WTC11 (cell line): ENCODE results near the gene APOBR. TPM values are rescaled to one million over a fixed set of nuclear protein-coding genes. Genes with fewer than 3 reads are reported as not detected.
A peak's percentile ranks its signal among the peaks of the same experiment; 100 is the strongest.

Experiments
- ATAC-seq: fragments of 200-7000 bp; cut with Tn5 transposase; 2 replicates; pipeline ENCODE4 v1.10.0; 2021; ENCODE audit warnings: mild to moderate bottlenecking, moderate library complexity
- CTCF ChIA-PET: fragments of 300-600 bp; sonication (Branson Sonifier 250); formaldehyde crosslinking; loops from one replicate; lab custom pipeline; 2021; ENCODE audit warnings: antibody characterized with exemption; lab: Charles Lee
- POLR2A ChIA-PET: fragments of 350-600 bp; sonication (Branson Sonifier 250); formaldehyde crosslinking; loops from one replicate; lab custom pipeline; 2021; ENCODE audit warnings: antibody characterized with exemption; lab: Charles Lee
- DNase-seq: peaks from one replicate; pipeline ENCODE4 v3.0.0; 2021; ENCODE audit warnings: low spot score
- H3K27ac Mint-ChIP-seq: 2 replicates; pipeline ENCODE4 v1.8.0; 2021; ENCODE audit warnings: mixed read lengths
- H3K27me3 Mint-ChIP-seq: 2 replicates; pipeline ENCODE4 v1.8.0; 2021; ENCODE audit warnings: low read depth, mild to moderate bottlenecking, moderate library complexity, mixed read lengths
- H3K36me3 Mint-ChIP-seq: 2 replicates; pipeline ENCODE4 v1.8.0; 2021; ENCODE audit warnings: mixed read lengths
- H3K4me1 Mint-ChIP-seq: 2 replicates; pipeline ENCODE4 v1.8.0; 2022; ENCODE audit warnings: mixed read lengths
- H3K4me3 Mint-ChIP-seq: 2 replicates; pipeline ENCODE4 v1.8.0; 2021; ENCODE audit warnings: mild to moderate bottlenecking, moderate library complexity, mixed read lengths
- H3K9me3 Mint-ChIP-seq: 2 replicates; pipeline ENCODE4 v1.8.0; 2021; ENCODE audit warnings: mixed read lengths
- CBFB ChIP-seq: sonication (generic); formaldehyde crosslinking; IDR thresholded peaks from 2 replicates; pipeline ENCODE4 v1.8.1; 2022; ENCODE audit warnings: mild to moderate bottlenecking, low read depth, missing genetic modification reagents
- GABPB1 ChIP-seq: sonication (generic); formaldehyde crosslinking; IDR thresholded peaks from 2 replicates; pipeline ENCODE4 v1.8.1; 2023; ENCODE audit warnings: mild to moderate bottlenecking, missing genetic modification reagents
- NFATC4 ChIP-seq: fragments of 250-450 bp; sonication (Bioruptor Pico); IDR thresholded peaks from 2 replicates; pipeline ENCODE4 v1.9.0; 2021; ENCODE audit warnings: mild to moderate bottlenecking
- TEAD4 ChIP-seq: sonication (generic); formaldehyde crosslinking; IDR thresholded peaks from 2 replicates; pipeline ENCODE4 v1.8.0; 2022; ENCODE audit warnings: mild to moderate bottlenecking, missing genetic modification reagents
- ZBTB21 ChIP-seq: sonication (generic); formaldehyde crosslinking; IDR thresholded peaks from 2 replicates; pipeline ENCODE4 v1.8.1; 2023; ENCODE audit warnings: mild to moderate bottlenecking, missing genetic modification reagents, borderline replicate concordance
- ZNF317 ChIP-seq: sonication (generic); formaldehyde crosslinking; IDR thresholded peaks from 2 replicates; pipeline ENCODE4 v1.8.1; 2023; ENCODE audit warnings: low read depth, mild to moderate bottlenecking, moderate library complexity, missing genetic modification reagents, borderline replicate concordance
- ZNF416 ChIP-seq: fragments of 250-450 bp; sonication (Bioruptor Pico); IDR thresholded peaks from 2 replicates; pipeline ENCODE4 v1.9.0; 2021; ENCODE audit warnings: mild to moderate bottlenecking, inconsistent platforms
- total RNA-seq: library from RNA; stranded (reverse); gene quantifications from 3 replicates; pipeline ENCODE4 v1.2.3, GENCODE V29; 2021
- TF ChIP-seq, protein P1 (sequence below): fragments of 200-600 bp; IDR thresholded peaks from 2 replicates; pipeline ENCODE4 v1.8.0; 2022; ENCODE audit warnings: antibody characterized with exemption
- TF ChIP-seq, protein P2 (sequence below): fragments of 250-450 bp; sonication (Bioruptor Pico); IDR thresholded peaks from 2 replicates; pipeline ENCODE4 v1.9.0; 2021; ENCODE audit warnings: mild to moderate bottlenecking, borderline replicate concordance
- TF ChIP-seq, protein P3 (sequence below): sonication (generic); formaldehyde crosslinking; conservative IDR thresholded peaks from 2 replicates; pipeline ENCODE4 v1.8.1; 2022; ENCODE audit warnings: mild to moderate bottlenecking, missing genetic modification reagents
- TF ChIP-seq, protein P4 (sequence below): sonication (generic); formaldehyde crosslinking; IDR thresholded peaks from 2 replicates; pipeline ENCODE4 v1.8.1; 2022; ENCODE audit warnings: missing genetic modification reagents, borderline replicate concordance

APOBR gene
- total RNA-seq, 1 experiment from 2014 or later: not detected

DNA sequence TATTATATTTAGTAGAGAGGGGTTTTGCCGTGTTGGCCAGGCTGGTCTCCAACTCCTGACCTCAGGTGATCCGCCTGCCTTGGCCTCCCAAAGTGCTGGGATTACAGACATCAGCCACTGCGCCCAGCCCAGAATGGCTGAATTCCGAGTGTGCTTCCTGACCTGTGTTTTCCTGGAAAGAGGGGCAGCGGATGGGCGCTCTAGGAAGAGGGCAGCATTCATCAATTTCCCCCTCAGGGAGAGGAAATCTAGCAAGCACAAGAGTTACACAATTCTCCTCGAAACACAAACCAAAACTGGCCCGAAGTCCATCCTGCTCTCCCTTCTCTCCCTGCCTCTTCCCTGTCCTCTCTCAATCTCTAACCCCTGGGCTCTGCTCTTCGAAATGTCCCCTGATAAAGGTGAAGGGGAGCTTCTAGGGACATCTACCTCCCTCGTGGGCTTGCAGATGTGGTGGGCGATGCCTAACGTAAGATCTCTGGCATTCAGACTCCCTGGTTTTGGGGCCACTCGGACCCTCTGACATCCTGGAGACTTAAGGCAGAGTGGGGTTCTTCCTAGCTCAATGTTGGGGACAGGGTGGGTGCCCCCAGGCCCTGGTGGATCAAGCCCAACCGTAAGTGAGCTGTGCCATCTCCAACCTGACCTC, 11.2 kb downstream of the APOBR start:
- TF ChIP-seq, protein P1, sequence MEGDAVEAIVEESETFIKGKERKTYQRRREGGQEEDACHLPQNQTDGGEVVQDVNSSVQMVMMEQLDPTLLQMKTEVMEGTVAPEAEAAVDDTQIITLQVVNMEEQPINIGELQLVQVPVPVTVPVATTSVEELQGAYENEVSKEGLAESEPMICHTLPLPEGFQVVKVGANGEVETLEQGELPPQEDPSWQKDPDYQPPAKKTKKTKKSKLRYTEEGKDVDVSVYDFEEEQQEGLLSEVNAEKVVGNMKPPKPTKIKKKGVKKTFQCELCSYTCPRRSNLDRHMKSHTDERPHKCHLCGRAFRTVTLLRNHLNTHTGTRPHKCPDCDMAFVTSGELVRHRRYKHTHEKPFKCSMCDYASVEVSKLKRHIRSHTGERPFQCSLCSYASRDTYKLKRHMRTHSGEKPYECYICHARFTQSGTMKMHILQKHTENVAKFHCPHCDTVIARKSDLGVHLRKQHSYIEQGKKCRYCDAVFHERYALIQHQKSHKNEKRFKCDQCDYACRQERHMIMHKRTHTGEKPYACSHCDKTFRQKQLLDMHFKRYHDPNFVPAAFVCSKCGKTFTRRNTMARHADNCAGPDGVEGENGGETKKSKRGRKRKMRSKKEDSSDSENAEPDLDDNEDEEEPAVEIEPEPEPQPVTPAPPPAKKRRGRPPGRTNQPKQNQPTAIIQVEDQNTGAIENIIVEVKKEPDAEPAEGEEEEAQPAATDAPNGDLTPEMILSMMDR: no peak
- TF ChIP-seq ZNF416 (CRISPR knock-in tag): no peak
- TF ChIP-seq GABPB1 (CRISPR knock-in tag): peak; percentile 51
- no peak for TF ChIP-seq CBFB (CRISPR knock-in tag)
- Mint-ChIP-seq H3K9me3 (no peaks in the 10 kb centered on the region), H3K4me1 (no peaks in the 10 kb centered on the region), H3K36me3 (no peaks in the 10 kb centered on the region), H3K27me3 (peaks cover 5% of the 10 kb centered on the region), H3K27ac (no peak overlapping the region), H3K4me3 (no peak overlapping the region)
- POLR2A ChIA-PET: no interaction called here
- no peak for ATAC-seq
- CTCF ChIA-PET: no interaction called here
- DNase-seq: no peak

DNA sequence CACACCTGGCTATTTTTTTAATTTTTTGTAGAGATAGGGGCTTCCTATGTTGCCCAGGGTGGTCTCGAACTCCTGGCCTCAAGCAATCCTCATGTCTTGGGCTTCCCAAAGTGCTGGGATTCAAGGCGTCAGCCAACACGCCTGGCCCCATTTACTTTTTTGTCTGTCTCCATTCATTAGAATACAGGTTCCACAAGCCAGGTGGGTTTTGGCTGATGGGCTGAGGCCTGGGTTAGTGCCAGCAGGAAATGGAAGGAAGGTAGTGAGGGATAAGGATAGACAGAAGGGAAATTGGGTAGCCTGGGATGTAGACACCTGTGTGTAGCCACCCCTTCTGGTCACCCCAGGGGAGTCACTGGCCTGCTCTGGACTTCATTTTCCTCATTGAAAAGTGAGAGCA, 16.6 kb downstream of the APOBR start:
- H3K27ac Mint-ChIP-seq: no peak overlapping the region
- TF ChIP-seq, protein P2, sequence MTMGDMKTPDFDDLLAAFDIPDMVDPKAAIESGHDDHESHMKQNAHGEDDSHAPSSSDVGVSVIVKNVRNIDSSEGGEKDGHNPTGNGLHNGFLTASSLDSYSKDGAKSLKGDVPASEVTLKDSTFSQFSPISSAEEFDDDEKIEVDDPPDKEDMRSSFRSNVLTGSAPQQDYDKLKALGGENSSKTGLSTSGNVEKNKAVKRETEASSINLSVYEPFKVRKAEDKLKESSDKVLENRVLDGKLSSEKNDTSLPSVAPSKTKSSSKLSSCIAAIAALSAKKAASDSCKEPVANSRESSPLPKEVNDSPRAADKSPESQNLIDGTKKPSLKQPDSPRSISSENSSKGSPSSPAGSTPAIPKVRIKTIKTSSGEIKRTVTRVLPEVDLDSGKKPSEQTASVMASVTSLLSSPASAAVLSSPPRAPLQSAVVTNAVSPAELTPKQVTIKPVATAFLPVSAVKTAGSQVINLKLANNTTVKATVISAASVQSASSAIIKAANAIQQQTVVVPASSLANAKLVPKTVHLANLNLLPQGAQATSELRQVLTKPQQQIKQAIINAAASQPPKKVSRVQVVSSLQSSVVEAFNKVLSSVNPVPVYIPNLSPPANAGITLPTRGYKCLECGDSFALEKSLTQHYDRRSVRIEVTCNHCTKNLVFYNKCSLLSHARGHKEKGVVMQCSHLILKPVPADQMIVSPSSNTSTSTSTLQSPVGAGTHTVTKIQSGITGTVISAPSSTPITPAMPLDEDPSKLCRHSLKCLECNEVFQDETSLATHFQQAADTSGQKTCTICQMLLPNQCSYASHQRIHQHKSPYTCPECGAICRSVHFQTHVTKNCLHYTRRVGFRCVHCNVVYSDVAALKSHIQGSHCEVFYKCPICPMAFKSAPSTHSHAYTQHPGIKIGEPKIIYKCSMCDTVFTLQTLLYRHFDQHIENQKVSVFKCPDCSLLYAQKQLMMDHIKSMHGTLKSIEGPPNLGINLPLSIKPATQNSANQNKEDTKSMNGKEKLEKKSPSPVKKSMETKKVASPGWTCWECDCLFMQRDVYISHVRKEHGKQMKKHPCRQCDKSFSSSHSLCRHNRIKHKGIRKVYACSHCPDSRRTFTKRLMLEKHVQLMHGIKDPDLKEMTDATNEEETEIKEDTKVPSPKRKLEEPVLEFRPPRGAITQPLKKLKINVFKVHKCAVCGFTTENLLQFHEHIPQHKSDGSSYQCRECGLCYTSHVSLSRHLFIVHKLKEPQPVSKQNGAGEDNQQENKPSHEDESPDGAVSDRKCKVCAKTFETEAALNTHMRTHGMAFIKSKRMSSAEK (CRISPR knock-in tag): no peak
- TF ChIP-seq, all 79 proteins: peak for 0
- DNase-seq: no peak
- CTCF ChIA-PET: no interaction called here
- no peaks in the 10 kb centered on the region for H3K36me3 Mint-ChIP-seq
- no peaks in the 10 kb centered on the region for H3K9me3 Mint-ChIP-seq
- H3K27me3 Mint-ChIP-seq: no peaks in the 10 kb centered on the region
- POLR2A ChIA-PET: no interaction called here
- no peak overlapping the region for H3K4me3 Mint-ChIP-seq
- H3K4me1 Mint-ChIP-seq: 0 out of 2 replicates have a peak, but pooled peaks cover 3% of the 10 kb centered on the region
- ATAC-seq: no peak

DNA sequence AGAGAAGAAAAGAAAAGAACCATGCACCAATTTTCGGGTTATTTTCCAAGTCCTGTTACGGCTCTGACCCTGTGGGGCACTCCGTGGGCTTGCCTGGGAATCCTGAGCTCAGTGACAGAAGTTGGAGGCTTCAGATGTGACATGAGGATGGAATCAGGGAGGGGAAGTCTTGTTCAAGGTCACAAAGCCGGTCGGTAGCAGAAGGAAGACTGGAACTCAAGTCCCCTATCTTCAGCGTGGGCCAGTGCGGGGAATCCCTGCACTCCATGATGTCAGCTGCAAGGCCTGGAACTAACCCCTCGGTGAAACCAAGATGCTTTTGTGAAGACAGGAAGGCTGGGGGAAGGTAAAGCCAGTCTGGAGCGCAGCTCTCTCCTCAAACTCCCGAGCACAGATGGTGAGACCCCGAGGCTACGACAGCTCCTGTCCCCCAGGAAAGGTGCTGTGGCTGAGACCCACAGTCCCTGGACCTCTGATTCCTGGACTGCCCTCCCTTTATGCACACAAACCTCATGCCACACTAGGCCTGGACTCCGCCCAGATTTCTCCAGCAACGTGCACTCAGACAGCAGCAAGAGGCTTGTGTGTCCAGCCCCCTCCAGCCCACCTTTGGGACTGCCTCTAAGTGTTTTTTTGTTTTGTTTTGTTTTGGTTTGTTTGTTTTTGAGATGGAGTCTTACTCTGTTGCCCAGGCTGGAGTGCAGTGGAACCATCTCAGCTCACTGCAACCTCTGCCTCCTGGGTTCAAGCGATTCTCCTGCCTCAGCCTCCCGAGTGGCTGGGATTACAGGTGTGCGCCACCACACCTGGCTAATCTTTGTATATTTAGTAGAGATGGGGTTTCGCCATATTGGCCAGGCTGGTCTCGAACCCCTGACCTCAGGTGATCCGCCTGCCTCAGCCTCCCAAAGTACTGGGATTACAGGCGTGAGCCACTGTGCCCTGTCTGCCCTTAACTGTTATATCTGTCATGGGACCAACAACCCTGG, 17.7 kb downstream of the APOBR start:
- no peak overlapping the region for H3K4me3 Mint-ChIP-seq

More for the DNA sequence above, 17.7 kb downstream of the APOBR start:
- CTCF ChIA-PET: no interaction called here
- DNase-seq (no peak), ATAC-seq (no peak)
- Mint-ChIP-seq H3K36me3 (no peaks in the 10 kb centered on the region), H3K27me3 (no peaks in the 10 kb centered on the region), H3K4me1 (0 out of 2 replicates have a peak, but pooled peaks cover 3% of the 10 kb centered on the region), H3K9me3 (no peaks in the 10 kb centered on the region), H3K27ac (no peak overlapping the region)
- TF ChIP-seq, protein P3, sequence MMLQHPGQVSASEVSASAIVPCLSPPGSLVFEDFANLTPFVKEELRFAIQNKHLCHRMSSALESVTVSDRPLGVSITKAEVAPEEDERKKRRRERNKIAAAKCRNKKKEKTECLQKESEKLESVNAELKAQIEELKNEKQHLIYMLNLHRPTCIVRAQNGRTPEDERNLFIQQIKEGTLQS: no peak
- TF ChIP-seq, protein P4, sequence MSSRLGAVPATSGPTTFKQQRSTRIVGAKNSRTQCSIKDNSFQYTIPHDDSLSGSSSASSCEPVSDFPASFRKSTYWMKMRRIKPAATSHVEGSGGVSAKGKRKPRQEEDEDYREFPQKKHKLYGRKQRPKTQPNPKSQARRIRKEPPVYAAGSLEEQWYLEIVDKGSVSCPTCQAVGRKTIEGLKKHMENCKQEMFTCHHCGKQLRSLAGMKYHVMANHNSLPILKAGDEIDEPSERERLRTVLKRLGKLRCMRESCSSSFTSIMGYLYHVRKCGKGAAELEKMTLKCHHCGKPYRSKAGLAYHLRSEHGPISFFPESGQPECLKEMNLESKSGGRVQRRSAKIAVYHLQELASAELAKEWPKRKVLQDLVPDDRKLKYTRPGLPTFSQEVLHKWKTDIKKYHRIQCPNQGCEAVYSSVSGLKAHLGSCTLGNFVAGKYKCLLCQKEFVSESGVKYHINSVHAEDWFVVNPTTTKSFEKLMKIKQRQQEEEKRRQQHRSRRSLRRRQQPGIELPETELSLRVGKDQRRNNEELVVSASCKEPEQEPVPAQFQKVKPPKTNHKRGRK (CRISPR knock-in tag): no peak
- no peak for TF ChIP-seq TEAD4
- no peak for TF ChIP-seq NFATC4
- TF ChIP-seq ZBTB21: no peak
- no peak for TF ChIP-seq ZNF317 (CRISPR knock-in tag)
- POLR2A ChIA-PET: no interaction called here
